HG02870 (cell line): Measurements from ENCODE around the gene PRKCB.

Experiments
- ATAC-seq: cut with Tn5 transposase; IDR thresholded peaks from one replicate; pipeline ENCODE4 v1.9.1; 2021; ENCODE audit warnings: mild to moderate bottlenecking, moderate library complexity; ENCODE audit not compliant: unreplicated experiment

Gene PRKCB

GRCh38 chr16:23934610-23935236 lies 98.9 kb downstream of the PRKCB start:
- ATAC-seq, result no peak

GRCh38 chr16:23940111-23940510 lies 104.3 kb downstream of the PRKCB start:
- no peak for ATAC-seq

GRCh38 chr16:23941025-23941424 lies 105.2 kb downstream of the PRKCB start:
- ATAC-seq, result no peak

GRCh38 chr16:23941963-23942564 lies 106.3 kb downstream of the PRKCB start:
- ATAC-seq, result no peak

GRCh38 chr16:23943604-23944003 lies 107.8 kb downstream of the PRKCB start:
- ATAC-seq, result no peak

GRCh38 chr16:23944381-23944780 lies 108.6 kb downstream of the PRKCB start:
- no peak for ATAC-seq

- ATAC-seq, result no peak
These were observed 109.5 kb downstream of the PRKCB start for GRCh38 chr16:23945243-23945642.

GRCh38 chr16:23947838-23948237 lies 112.1 kb downstream of the PRKCB start:
- no peak for ATAC-seq

- ATAC-seq, result no peak
These were observed 113.2 kb downstream of the PRKCB start for GRCh38 chr16:23948949-23949411.

- ATAC-seq, result no peak
These were observed 114.0 kb downstream of the PRKCB start for GRCh38 chr16:23949630-23950290.

GRCh38 chr16:23950291-23950894 lies 114.6 kb downstream of the PRKCB start:
- no peak for ATAC-seq

GRCh38 chr16:23950898-23951297 lies 115.1 kb downstream of the PRKCB start:
- no peak for ATAC-seq

GRCh38 chr16:23952128-23952970 lies 116.6 kb downstream of the PRKCB start:
- ATAC-seq, result no peak

- ATAC-seq, result no peak
These were observed 117.2 kb downstream of the PRKCB start for GRCh38 chr16:23952971-23953300.

- ATAC-seq, result no peak
These were observed 117.7 kb downstream of the PRKCB start for GRCh38 chr16:23953476-23953875.

GRCh38 chr16:23955088-23955487 lies 119.3 kb downstream of the PRKCB start:
- no peak for ATAC-seq

GRCh38 chr16:23957287-23957686 lies 121.5 kb downstream of the PRKCB start:
- no peak for ATAC-seq

- ATAC-seq, result no peak
These were observed 123.4 kb downstream of the PRKCB start for GRCh38 chr16:23959072-23959751.

GRCh38 chr16:23959752-23960072 lies 123.9 kb downstream of the PRKCB start:
- no peak for ATAC-seq

GRCh38 chr16:23960081-23960885 lies 124.5 kb downstream of the PRKCB start:
- ATAC-seq, result no peak
